Measurements from ENCODE around the gene KIAA1143. TPM values are rescaled to one million over a fixed set of nuclear protein-coding genes. Genes with fewer than 3 reads are reported as not detected.

KIAA1143 gene
- polyA plus RNA-seq, 2 of the 4 experiments (the other 2 are of a cell fraction), result 10.8 to 16.6 TPM

DNA sequence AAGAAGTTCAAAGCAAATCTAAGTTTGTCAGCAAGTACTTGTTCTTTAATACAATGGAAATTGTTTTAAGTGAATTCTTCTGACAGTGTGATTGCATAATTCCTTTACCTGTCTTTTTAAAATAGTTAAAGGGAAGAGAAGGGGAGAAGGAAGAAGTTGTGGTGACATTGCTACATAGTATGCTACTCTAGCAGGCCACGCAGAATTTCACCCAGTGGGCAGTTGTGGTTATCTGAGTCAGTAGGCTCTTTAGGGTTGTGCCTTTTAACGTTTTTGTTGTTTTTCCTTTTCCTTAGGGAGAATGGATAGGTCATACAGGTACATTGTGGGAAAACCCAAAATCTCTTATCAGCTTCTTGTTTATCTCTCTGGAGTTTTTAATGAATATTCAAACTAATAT, 40.6 kb upstream of the KIAA1143 start:
- H3K27ac ChIP-seq, result no peak overlapping the region
- ATAC-seq, result no peak
- H3K4me2 ChIP-seq, result no peak overlapping the region
- H3K4me1 ChIP-seq, result no peaks in the 10 kb centered on the region
- DNase-seq (ENCODE audit: low read depth in 1 of 2, low spot score in 1 of 2), result no peak
- H3K4me3 ChIP-seq, result no peak overlapping the region
- ChIA-PET CTCF (no interaction called here), POLR2A (no interaction called here)
- TF ChIP-seq JUN (IDR thresholded peaks at IDR 0.05), result no peak
- TF ChIP-seq, protein P1, sequence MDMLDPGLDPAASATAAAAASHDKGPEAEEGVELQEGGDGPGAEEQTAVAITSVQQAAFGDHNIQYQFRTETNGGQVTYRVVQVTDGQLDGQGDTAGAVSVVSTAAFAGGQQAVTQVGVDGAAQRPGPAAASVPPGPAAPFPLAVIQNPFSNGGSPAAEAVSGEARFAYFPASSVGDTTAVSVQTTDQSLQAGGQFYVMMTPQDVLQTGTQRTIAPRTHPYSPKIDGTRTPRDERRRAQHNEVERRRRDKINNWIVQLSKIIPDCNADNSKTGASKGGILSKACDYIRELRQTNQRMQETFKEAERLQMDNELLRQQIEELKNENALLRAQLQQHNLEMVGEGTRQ (IDR thresholded peaks at IDR 0.05), result no peak
- no peaks in the 10 kb centered on the region for H3K9me3 ChIP-seq
- WGBS (ENCODE audit: missing lambda C conversion rate), result 78% methylated on average over 2 of the region's 2 CpGs
- FAIRE-seq, result no peak

DNA sequence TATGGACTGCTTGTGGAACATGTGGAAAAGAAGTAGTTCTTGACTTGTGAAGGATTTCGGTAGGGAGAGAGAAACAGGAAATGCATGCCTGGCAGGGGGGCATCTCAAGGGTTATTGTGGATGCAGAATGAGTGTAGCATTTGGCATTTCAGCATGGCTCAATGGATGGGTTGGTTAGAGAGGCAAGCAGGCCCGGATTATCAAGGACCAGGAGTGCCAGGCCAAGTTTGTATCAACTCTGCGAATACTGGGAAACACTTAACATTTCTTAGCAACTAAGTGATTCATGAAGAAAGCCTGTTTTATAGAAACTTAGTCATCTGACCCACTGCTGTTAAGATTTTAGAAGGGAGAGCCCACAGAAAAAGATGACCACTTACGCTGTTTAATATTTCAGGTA, 33.8 kb upstream of the KIAA1143 start:
- Histone ChIP-seq H3K4me3 (no peak overlapping the region), H3K4me2 (no peak overlapping the region), H3K9me3 (no peaks in the 10 kb centered on the region), H3K27ac (no peak overlapping the region), H3K4me1 (no peaks in the 10 kb centered on the region)
- TF ChIP-seq, protein P2, sequence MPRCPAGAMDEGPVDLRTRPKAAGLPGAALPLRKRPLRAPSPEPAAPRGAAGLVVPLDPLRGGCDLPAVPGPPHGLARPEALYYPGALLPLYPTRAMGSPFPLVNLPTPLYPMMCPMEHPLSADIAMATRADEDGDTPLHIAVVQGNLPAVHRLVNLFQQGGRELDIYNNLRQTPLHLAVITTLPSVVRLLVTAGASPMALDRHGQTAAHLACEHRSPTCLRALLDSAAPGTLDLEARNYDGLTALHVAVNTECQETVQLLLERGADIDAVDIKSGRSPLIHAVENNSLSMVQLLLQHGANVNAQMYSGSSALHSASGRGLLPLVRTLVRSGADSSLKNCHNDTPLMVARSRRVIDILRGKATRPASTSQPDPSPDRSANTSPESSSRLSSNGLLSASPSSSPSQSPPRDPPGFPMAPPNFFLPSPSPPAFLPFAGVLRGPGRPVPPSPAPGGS (IDR thresholded peaks at IDR 0.05), result no peak
- TF ChIP-seq ZSCAN20 (CRISPR knock-in tag; IDR thresholded peaks at IDR 0.05), result no peak
- TF ChIP-seq FOXS1 (CRISPR knock-in tag; IDR thresholded peaks at IDR 0.05), result no peak
- TF ChIP-seq KDM5A (IDR thresholded peaks at IDR 0.05), result no peak
- TF ChIP-seq JUN (IDR thresholded peaks at IDR 0.05), result no peak
- no peak for TF ChIP-seq HOXB5 (CRISPR knock-in tag; IDR thresholded peaks at IDR 0.05)
- no peak for TF ChIP-seq FOSL2 (IDR thresholded peaks at IDR 0.05)
- TF ChIP-seq FOSL2 (CRISPR knock-in tag; IDR thresholded peaks at IDR 0.05), result no peak
- TF ChIP-seq SREBF2 (IDR thresholded peaks at IDR 0.05), result no peak
- no peak for TF ChIP-seq RARB (CRISPR knock-in tag; IDR thresholded peaks at IDR 0.05)
- no peak for TF ChIP-seq JUNB (IDR thresholded peaks at IDR 0.05)
- TF ChIP-seq RCOR1 (IDR thresholded peaks at IDR 0.05; ENCODE audit: low read depth, low read length), result no peak
- no peak for TF ChIP-seq GATA3 (IDR thresholded peaks at IDR 0.05; ENCODE audit: borderline replicate concordance)
- TF ChIP-seq POLR2A (IDR thresholded peaks at IDR 0.05; ENCODE audit: low read length), result no peak
- TF ChIP-seq MAFK (IDR thresholded peaks at IDR 0.05; ENCODE audit: partially characterized antibody), result no peak
- TF ChIP-seq CBX2 (IDR thresholded peaks at IDR 0.05; ENCODE audit: borderline replicate concordance, low read depth), result no peak
- no peak for TF ChIP-seq RNF2 (IDR thresholded peaks at IDR 0.05; ENCODE audit: borderline replicate concordance, low read depth)
- no peak for TF ChIP-seq MAZ (IDR thresholded peaks at IDR 0.05; ENCODE audit: borderline replicate concordance, low read depth, low read length)
- TF ChIP-seq KDM1A (IDR thresholded peaks at IDR 0.05; ENCODE audit: low read depth), result no peak
- ChIA-PET CTCF (no interaction called here), POLR2A (no interaction called here)
- no peak for FAIRE-seq
- WGBS (ENCODE audit: missing lambda C conversion rate), result 95% methylated on average over 4 of the region's 4 CpGs
- DNase-seq (ENCODE audit: low read depth in 1 of 2, low spot score in 1 of 2), result no peak
- no peak for ATAC-seq

DNA sequence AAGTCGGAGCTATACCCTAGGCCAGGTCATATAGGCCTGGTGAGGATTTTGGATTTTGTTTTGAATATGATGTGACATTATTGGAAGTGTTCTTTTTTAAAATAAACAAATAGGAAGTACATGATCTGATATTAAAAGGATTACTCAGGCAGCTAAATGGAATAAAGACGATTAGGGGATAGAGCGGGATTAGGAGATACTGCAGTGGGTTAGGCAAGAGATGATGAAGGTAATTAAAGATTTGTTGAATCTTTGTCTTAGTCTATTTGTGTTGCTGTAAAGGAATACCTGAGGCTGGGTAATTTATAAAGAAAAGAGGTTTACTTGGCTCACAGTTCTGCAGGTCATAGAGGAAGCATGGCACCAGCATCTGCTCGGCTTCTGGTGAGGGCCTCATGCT, 21.5 kb upstream of the KIAA1143 start:
- ChIA-PET CTCF (no interaction called here), POLR2A (no interaction called here)
- H3K4me3 ChIP-seq, result no peak overlapping the region
- H3K4me2 ChIP-seq, result no peak overlapping the region
- ATAC-seq, result no peak
- FAIRE-seq, result no peak
- H3K9me3 ChIP-seq, result no peaks in the 10 kb centered on the region
- 97% methylated on average over 4 of the region's 4 CpGs for WGBS (ENCODE audit: missing lambda C conversion rate)
- H3K27ac ChIP-seq, result no peak overlapping the region
- no peaks in the 10 kb centered on the region for H3K4me1 ChIP-seq
- no peak for DNase-seq (ENCODE audit: low read depth in 1 of 2, low spot score in 1 of 2)
- no peak for TF ChIP-seq HOXA7 (CRISPR knock-in tag; IDR thresholded peaks at IDR 0.05)
- no peak for TF ChIP-seq MAFK (IDR thresholded peaks at IDR 0.05; ENCODE audit: partially characterized antibody)
- no peak for TF ChIP-seq ZNF302 (CRISPR knock-in tag; IDR thresholded peaks at IDR 0.05)
- TF ChIP-seq ESRRA (IDR thresholded peaks at IDR 0.05; ENCODE audit: borderline replicate concordance, low read length), result no peak
- TF ChIP-seq BHLHE40 (IDR thresholded peaks at IDR 0.05; ENCODE audit: low read depth, low read length), result no peak
- TF ChIP-seq NR3C1 (IDR thresholded peaks at IDR 0.05), result no peak
- TF ChIP-seq EHMT2 (IDR thresholded peaks at IDR 0.05; ENCODE audit: low read depth), result no peak
- TF ChIP-seq RAD21 (conservative IDR thresholded peaks at IDR 0.05 in 1 of 2, IDR thresholded peaks at IDR 0.05 in 1 of 2), result no peak
- TF ChIP-seq, protein P1 (IDR thresholded peaks at IDR 0.05), result no peak
- TF ChIP-seq, protein P2 (IDR thresholded peaks at IDR 0.05), result no peak
- no peak for TF ChIP-seq HOXB13 (CRISPR knock-in tag; IDR thresholded peaks at IDR 0.05; ENCODE audit: low read depth)
- no peak for TF ChIP-seq NFE2L2 (conservative IDR thresholded peaks at IDR 0.05; ENCODE audit: low read length)
- no peak for TF ChIP-seq CEBPB (IDR thresholded peaks at IDR 0.05)
- TF ChIP-seq NPAS2 (CRISPR knock-in tag; IDR thresholded peaks at IDR 0.05; ENCODE audit: borderline replicate concordance), result no peak
- TF ChIP-seq HEYL (CRISPR knock-in tag; IDR thresholded peaks at IDR 0.05), result no peak
- TF ChIP-seq FOSL2 (IDR thresholded peaks at IDR 0.05), result no peak
- TF ChIP-seq FOSL2 (CRISPR knock-in tag; IDR thresholded peaks at IDR 0.05), result no peak
- TF ChIP-seq ZC3H11A (IDR thresholded peaks at IDR 0.05), result no peak
- TF ChIP-seq, protein P3, sequence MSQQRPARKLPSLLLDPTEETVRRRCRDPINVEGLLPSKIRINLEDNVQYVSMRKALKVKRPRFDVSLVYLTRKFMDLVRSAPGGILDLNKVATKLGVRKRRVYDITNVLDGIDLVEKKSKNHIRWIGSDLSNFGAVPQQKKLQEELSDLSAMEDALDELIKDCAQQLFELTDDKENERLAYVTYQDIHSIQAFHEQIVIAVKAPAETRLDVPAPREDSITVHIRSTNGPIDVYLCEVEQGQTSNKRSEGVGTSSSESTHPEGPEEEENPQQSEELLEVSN (IDR thresholded peaks at IDR 0.05; ENCODE audit: borderline replicate concordance, low read depth), result no peak
